ENCODE data around the gene TGFA.

The TGFA gene

DNA sequence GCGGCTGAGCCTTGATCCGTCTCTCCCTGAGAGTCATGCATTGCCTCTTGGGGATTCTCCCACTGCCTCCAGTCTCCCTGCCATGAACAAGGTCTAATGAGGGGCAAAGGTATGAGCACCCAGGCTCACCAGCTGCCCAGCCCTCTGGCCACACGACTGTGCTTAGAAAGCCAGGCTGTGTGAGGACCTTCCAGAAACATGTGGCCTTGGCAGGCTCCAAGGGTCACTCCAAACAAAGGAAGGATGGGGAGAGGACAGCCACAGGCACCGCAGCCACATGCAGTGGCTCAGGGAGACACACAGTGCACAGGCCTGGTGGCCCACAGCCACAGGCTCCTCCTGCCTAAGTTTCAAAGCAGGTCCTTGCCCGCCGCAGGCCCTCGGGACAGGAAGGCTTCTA lies 35.8 kb downstream of the TGFA start:
- H3K4me3 ChIP-seq (ENCODE audit: low read depth in 1 of 5, low read length in 5 of 5) = no peak overlapping the region
- peaks cover 0 to 5% (median 0%) of the 10 kb centered on the region in 5 donors for H3K4me1 ChIP-seq (ENCODE audit: control insufficient read depth in 5 of 5, insufficient read depth in 5 of 5, low read length in 5 of 5)
- H3K27ac ChIP-seq (ENCODE audit: low read depth, low read length) = no peak overlapping the region
- no peak overlapping the region for H3K9ac ChIP-seq (ENCODE audit: low read length in 5 of 5)
- no peaks in the 10 kb centered on the region for H3K36me3 ChIP-seq (ENCODE audit: control insufficient read depth in 5 of 5, insufficient read depth in 5 of 5, low read length in 5 of 5)
- H3K27me3 ChIP-seq (ENCODE audit: control insufficient read depth in 5 of 5, insufficient read depth in 4 of 5, low read length in 5 of 5) = peaks cover 0 to 6% (median 0%) of the 10 kb centered on the region in 5 donors
- H3K9me3 ChIP-seq (ENCODE audit: control insufficient read depth in 5 of 5, low read length in 5 of 5) = no peaks in the 10 kb centered on the region

DNA sequence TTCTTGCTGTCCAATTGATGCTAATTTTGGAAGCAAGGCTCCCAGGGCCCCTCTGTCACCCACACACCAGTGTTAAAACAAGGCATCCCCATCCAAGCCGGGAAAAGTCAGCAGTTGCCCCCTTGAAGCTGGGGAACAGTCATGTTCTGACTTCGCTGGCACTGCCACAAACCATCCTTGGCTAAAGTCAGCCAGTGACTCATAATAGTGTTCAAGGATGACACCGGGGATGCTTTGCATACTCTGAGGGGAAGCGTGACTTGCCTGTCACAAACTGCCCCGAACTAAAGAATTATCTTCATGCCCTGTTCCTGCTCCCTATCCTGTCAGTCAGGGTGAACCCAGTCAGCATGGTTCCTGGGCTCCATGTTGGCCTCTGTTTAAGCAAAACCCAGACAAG lies 37.0 kb downstream of the TGFA start:
- Histone ChIP-seq H3K4me1 (ENCODE audit: control insufficient read depth in 5 of 5, insufficient read depth in 5 of 5, low read length in 5 of 5) (peaks cover 0 to 5% (median 0%) of the 10 kb centered on the region in 5 donors), H3K27me3 (ENCODE audit: control insufficient read depth in 5 of 5, insufficient read depth in 4 of 5, low read length in 5 of 5) (peaks cover 0 to 6% (median 0%) of the 10 kb centered on the region in 5 donors), H3K9me3 (ENCODE audit: control insufficient read depth in 5 of 5, low read length in 5 of 5) (no peaks in the 10 kb centered on the region), H3K27ac (ENCODE audit: low read depth, low read length) (no peak overlapping the region), H3K9ac (ENCODE audit: low read length in 5 of 5) (no peak overlapping the region), H3K36me3 (ENCODE audit: control insufficient read depth in 5 of 5, insufficient read depth in 5 of 5, low read length in 5 of 5) (no peaks in the 10 kb centered on the region), H3K4me3 (ENCODE audit: low read depth in 1 of 5, low read length in 5 of 5) (no peak overlapping the region)

GRCh38 chr2:70515938-70516337 lies 37.7 kb downstream of the TGFA start:
- Histone ChIP-seq H3K9ac (ENCODE audit: low read length in 5 of 5) (no peak overlapping the region), H3K4me1 (ENCODE audit: control insufficient read depth in 5 of 5, insufficient read depth in 5 of 5, low read length in 5 of 5) (peaks cover 0 to 5% (median 0%) of the 10 kb centered on the region in 5 donors), H3K9me3 (ENCODE audit: control insufficient read depth in 5 of 5, low read length in 5 of 5) (no peaks in the 10 kb centered on the region), H3K27ac (ENCODE audit: low read depth, low read length) (no peak overlapping the region), H3K4me3 (ENCODE audit: low read depth in 1 of 5, low read length in 5 of 5) (no peak overlapping the region), H3K27me3 (ENCODE audit: control insufficient read depth in 5 of 5, insufficient read depth in 4 of 5, low read length in 5 of 5) (peaks cover 0 to 6% (median 0%) of the 10 kb centered on the region in 5 donors), H3K36me3 (ENCODE audit: control insufficient read depth in 5 of 5, insufficient read depth in 5 of 5, low read length in 5 of 5) (no peaks in the 10 kb centered on the region)

DNA sequence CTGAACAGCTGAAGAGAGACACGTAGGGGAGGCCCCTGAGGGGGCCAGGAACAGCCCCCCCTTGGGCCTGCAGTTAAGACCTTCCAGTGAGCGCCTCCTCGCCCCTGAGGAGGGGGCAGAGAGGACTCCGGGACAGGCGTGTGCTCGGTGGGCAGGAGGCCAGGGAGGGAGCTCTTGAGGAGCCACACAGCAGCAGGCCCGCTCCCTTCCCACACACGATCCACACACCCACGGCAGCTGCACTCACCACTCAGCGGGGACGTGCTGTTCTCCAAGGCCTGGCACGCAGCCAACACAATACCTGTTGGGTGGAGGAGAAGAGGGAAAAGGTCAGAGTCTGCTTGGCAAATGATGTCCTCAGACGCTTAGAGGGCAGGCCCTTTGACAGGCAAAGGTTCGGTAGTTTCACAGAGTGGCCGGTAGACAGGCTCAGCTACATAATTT lies 39.0 kb downstream of the TGFA start:
- Histone ChIP-seq H3K27ac (ENCODE audit: low read depth, low read length) (no peak overlapping the region), H3K4me3 (ENCODE audit: low read depth in 1 of 5, low read length in 5 of 5) (no peak overlapping the region), H3K27me3 (ENCODE audit: control insufficient read depth in 5 of 5, insufficient read depth in 4 of 5, low read length in 5 of 5) (peaks cover 0 to 6% (median 0%) of the 10 kb centered on the region in 5 donors), H3K9ac (ENCODE audit: low read length in 5 of 5) (no peak overlapping the region), H3K4me1 (ENCODE audit: control insufficient read depth in 5 of 5, insufficient read depth in 5 of 5, low read length in 5 of 5) (peaks cover 0 to 5% (median 0%) of the 10 kb centered on the region in 5 donors), H3K9me3 (ENCODE audit: control insufficient read depth in 5 of 5, low read length in 5 of 5) (no peaks in the 10 kb centered on the region), H3K36me3 (ENCODE audit: control insufficient read depth in 5 of 5, insufficient read depth in 5 of 5, low read length in 5 of 5) (no peaks in the 10 kb centered on the region)

- Histone ChIP-seq H3K27ac (ENCODE audit: low read depth, low read length) (no peak overlapping the region), H3K4me1 (ENCODE audit: control insufficient read depth in 5 of 5, insufficient read depth in 5 of 5, low read length in 5 of 5) (peaks cover 0 to 5% (median 0%) of the 10 kb centered on the region in 5 donors), H3K27me3 (ENCODE audit: control insufficient read depth in 5 of 5, insufficient read depth in 4 of 5, low read length in 5 of 5) (peaks cover 0 to 6% (median 0%) of the 10 kb centered on the region in 5 donors), H3K4me3 (ENCODE audit: low read depth in 1 of 5, low read length in 5 of 5) (no peak overlapping the region), H3K9me3 (ENCODE audit: control insufficient read depth in 5 of 5, low read length in 5 of 5) (no peaks in the 10 kb centered on the region), H3K9ac (ENCODE audit: low read length in 5 of 5) (no peak overlapping the region), H3K36me3 (ENCODE audit: control insufficient read depth in 5 of 5, insufficient read depth in 5 of 5, low read length in 5 of 5) (no peaks in the 10 kb centered on the region)
These were observed 39.9 kb downstream of the TGFA start for GRCh38 chr2:70513738-70514137.

DNA sequence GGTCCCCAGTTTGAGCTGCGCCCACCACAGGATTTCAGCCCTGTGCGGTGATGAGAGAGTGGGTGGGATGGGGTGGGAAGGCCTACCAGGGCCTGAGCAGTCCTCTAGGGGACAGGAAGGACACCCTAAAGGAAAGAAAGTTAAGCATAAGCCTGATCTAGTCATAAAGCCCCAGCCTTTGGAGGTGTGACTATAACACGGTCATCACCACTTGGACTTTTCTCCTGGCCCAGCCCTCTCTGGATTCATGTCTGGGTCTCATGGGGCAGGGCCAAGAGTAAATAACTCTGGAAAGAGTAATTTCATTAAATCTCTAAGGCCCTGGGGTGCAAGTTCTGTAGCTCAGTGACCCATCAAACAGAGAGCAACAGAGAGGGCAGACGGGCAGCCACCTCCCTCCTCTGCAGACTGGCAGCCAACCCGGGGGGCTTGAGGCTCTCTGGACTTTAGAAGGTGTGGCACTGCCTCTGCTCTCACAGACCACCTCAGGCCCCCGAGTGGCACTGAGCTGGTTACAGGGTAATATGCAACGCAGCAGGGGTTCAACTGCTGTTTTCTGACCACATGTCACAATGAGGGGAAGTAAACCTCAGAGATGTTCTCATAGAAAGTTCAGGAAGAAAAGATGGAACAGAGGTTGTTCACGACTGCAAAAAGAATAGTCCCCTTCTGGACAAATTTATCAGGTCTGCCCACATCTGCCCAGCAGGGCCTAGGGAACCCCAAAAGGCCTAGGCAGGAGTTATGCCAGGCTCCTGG lies 41.5 kb downstream of the TGFA start:
- Histone ChIP-seq H3K4me1 (ENCODE audit: control insufficient read depth in 5 of 5, insufficient read depth in 5 of 5, low read length in 5 of 5) (peaks cover 0 to 5% (median 0%) of the 10 kb centered on the region in 5 donors), H3K9ac (ENCODE audit: low read length in 5 of 5) (no peak overlapping the region), H3K27me3 (ENCODE audit: control insufficient read depth in 5 of 5, insufficient read depth in 4 of 5, low read length in 5 of 5) (peaks cover 0 to 6% (median 0%) of the 10 kb centered on the region in 5 donors), H3K9me3 (ENCODE audit: control insufficient read depth in 5 of 5, low read length in 5 of 5) (no peaks in the 10 kb centered on the region), H3K36me3 (ENCODE audit: control insufficient read depth in 5 of 5, insufficient read depth in 5 of 5, low read length in 5 of 5) (no peaks in the 10 kb centered on the region), H3K27ac (ENCODE audit: low read depth, low read length) (no peak overlapping the region), H3K4me3 (ENCODE audit: low read depth in 1 of 5, low read length in 5 of 5) (no peak overlapping the region)

DNA sequence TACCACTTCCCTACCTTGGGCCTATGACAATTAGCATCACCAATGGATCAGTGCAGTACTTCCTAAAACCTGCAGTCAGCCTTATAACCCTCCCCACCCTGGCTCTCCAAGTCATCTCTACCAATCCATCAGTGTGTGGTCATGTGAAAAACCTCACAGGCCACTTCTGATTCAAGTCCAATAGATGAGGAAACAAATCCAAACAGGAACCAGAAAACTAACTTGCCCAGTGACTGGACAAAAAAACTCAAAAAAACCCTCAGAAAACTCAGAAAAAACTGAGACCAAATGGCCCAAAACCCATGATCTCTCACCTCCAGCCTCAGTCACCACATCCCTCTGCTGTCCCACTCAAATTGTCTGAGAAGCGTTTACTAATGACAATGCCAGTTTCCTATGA lies 43.3 kb downstream of the TGFA start:
- no peak overlapping the region for H3K27ac ChIP-seq (ENCODE audit: low read depth, low read length)
- peaks cover 0 to 6% (median 0%) of the 10 kb centered on the region in 5 donors for H3K27me3 ChIP-seq (ENCODE audit: control insufficient read depth in 5 of 5, insufficient read depth in 4 of 5, low read length in 5 of 5)
- H3K4me3 ChIP-seq (ENCODE audit: low read depth in 1 of 5, low read length in 5 of 5) = no peak overlapping the region
- no peak overlapping the region for H3K9ac ChIP-seq (ENCODE audit: low read length in 5 of 5)
- H3K36me3 ChIP-seq (ENCODE audit: control insufficient read depth in 5 of 5, insufficient read depth in 5 of 5, low read length in 5 of 5) = no peaks in the 10 kb centered on the region
- H3K9me3 ChIP-seq (ENCODE audit: control insufficient read depth in 5 of 5, low read length in 5 of 5) = no peaks in the 10 kb centered on the region
- no peaks in the 10 kb centered on the region for H3K4me1 ChIP-seq (ENCODE audit: control insufficient read depth in 5 of 5, insufficient read depth in 5 of 5, low read length in 5 of 5)

- H3K27me3 ChIP-seq (ENCODE audit: control insufficient read depth in 5 of 5, insufficient read depth in 4 of 5, low read length in 5 of 5) = peaks cover 0 to 6% (median 0%) of the 10 kb centered on the region in 5 donors
- H3K4me3 ChIP-seq (ENCODE audit: low read depth in 1 of 5, low read length in 5 of 5) = no peak overlapping the region
- no peaks in the 10 kb centered on the region for H3K4me1 ChIP-seq (ENCODE audit: control insufficient read depth in 5 of 5, insufficient read depth in 5 of 5, low read length in 5 of 5)
- no peaks in the 10 kb centered on the region for H3K36me3 ChIP-seq (ENCODE audit: control insufficient read depth in 5 of 5, insufficient read depth in 5 of 5, low read length in 5 of 5)
- no peak overlapping the region for H3K9ac ChIP-seq (ENCODE audit: low read length in 5 of 5)
- H3K27ac ChIP-seq (ENCODE audit: low read depth, low read length) = no peak overlapping the region
- H3K9me3 ChIP-seq (ENCODE audit: control insufficient read depth in 5 of 5, low read length in 5 of 5) = no peaks in the 10 kb centered on the region
These were observed 44.1 kb downstream of the TGFA start for GRCh38 chr2:70509565-70509964.

GRCh38 chr2:70508711-70509462 lies 44.7 kb downstream of the TGFA start:
- H3K4me1 ChIP-seq (ENCODE audit: control insufficient read depth in 5 of 5, insufficient read depth in 5 of 5, low read length in 5 of 5) = no peaks in the 10 kb centered on the region
- no peak overlapping the region for H3K9ac ChIP-seq (ENCODE audit: low read length in 5 of 5)
- no peaks in the 10 kb centered on the region for H3K9me3 ChIP-seq (ENCODE audit: control insufficient read depth in 5 of 5, low read length in 5 of 5)
- peaks cover 0 to 6% (median 0%) of the 10 kb centered on the region in 5 donors for H3K27me3 ChIP-seq (ENCODE audit: control insufficient read depth in 5 of 5, insufficient read depth in 4 of 5, low read length in 5 of 5)
- no peak overlapping the region for H3K27ac ChIP-seq (ENCODE audit: low read depth, low read length)
- H3K36me3 ChIP-seq (ENCODE audit: control insufficient read depth in 5 of 5, insufficient read depth in 5 of 5, low read length in 5 of 5) = no peaks in the 10 kb centered on the region
- H3K4me3 ChIP-seq (ENCODE audit: low read depth in 1 of 5, low read length in 5 of 5) = no peak overlapping the region
